ENCODE data around the gene PLA2G4D.

The PLA2G4D gene

GRCh38 chr15:42070976-42071350 is 23.4 kb downstream of the PLA2G4D start:
- no peak for DNase-seq

DNA sequence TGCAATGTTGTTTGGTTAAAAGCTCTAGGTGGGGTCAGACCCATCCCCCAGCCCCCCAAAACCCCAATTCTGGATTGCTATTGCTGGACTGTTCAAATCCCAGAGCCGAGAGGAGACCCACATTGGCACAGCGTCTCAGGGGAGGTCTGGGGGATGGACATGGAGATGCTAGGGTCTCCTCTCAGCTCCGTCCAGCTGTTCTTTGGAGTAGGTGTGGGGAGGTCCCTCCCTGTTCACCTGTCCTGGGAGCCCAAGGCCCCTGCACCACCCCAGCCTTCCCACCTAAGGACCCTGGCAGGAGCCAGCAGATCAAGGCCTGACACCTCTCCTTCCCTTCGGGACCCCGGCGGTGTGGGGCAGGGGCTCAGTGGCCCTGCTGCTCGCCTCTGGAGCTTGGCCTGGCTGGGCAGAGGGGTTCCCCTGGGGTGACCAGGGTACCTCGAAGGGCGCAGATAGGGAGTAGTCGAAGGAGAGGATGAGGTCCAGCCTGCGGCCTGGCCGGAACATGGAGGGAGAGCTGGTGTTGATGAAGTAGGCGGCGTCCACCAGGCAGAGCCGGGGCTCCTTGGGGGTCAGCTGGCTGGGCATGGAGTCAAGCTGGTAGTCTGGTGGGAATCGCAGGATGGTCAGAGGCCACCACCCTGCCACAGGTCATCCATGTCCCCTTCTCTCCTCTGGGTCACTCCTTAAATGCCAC is 23.9 kb downstream of the PLA2G4D start:
- DNase-seq = no peak

- DNase-seq = no peak
Measured at GRCh38 chr15:42069496-42070278, 24.7 kb downstream of the PLA2G4D start.

DNA sequence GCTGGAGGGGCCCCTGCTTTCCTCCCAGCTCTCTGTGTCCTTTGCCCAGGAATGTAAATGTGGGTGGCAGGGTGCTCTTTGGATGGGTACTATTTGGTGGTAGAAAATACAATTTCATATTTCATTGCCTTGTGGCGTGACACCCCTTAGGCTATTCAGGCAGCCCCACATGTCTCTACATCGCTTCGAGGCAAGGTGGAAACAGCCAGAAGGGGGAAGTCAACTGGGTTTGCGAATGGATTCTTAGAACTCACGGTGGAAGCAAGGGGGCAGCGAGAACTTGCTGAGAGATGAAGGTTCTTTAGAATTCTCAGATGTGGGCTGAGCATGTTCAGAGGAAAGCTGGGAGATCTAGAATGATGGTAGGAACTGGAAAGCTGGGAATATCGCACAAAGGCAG is 25.3 kb downstream of the PLA2G4D start:
- DNase-seq = no peak

- DNase-seq = no peak
Measured at GRCh38 chr15:42068601-42069000, 25.8 kb downstream of the PLA2G4D start.

GRCh38 chr15:42066764-42067415 is 27.5 kb downstream of the PLA2G4D start:
- no peak for DNase-seq

- no peak for DNase-seq
Measured at GRCh38 chr15:42065468-42065867, 28.9 kb downstream of the PLA2G4D start.

- DNase-seq = no peak
Measured at GRCh38 chr15:42065033-42065432, 29.3 kb downstream of the PLA2G4D start.

- DNase-seq = no peak
Measured at GRCh38 chr15:42064271-42064670, 30.1 kb downstream of the PLA2G4D start.

DNA sequence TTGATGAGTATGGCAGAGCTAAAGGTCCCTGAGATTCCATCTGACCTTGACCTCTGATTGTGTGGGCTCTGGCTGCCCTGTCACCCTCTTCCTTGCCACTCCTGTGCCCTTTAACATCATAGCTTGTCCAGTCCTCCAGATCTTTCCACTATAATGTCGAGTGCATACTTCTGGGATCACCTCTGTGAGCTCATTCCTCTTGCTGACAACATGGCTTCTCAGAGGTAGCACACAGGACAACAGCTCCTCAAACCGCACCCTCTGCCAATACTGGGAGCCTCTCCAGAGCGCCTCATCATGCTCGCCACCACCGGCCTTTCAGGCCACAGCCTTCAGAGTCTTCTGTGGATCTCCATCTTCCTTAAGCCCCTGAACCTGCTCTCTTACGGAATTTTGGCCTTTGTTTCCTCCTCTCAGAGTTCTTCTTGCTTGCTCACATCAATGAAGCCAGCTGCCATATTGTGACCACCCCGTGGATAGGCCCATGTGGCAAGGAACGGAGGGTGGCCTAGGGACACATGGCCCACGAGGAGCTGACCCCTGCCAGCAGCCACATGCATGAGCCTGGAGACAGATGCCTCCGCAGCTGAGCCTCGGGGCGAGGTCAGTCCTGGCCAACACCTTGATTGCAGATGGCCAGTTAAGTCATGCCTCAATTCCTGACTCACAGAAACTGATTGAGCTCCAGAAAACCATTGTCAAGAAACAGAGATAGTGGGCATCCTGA is 31.1 kb downstream of the PLA2G4D start:
- DNase-seq = no peak

DNA sequence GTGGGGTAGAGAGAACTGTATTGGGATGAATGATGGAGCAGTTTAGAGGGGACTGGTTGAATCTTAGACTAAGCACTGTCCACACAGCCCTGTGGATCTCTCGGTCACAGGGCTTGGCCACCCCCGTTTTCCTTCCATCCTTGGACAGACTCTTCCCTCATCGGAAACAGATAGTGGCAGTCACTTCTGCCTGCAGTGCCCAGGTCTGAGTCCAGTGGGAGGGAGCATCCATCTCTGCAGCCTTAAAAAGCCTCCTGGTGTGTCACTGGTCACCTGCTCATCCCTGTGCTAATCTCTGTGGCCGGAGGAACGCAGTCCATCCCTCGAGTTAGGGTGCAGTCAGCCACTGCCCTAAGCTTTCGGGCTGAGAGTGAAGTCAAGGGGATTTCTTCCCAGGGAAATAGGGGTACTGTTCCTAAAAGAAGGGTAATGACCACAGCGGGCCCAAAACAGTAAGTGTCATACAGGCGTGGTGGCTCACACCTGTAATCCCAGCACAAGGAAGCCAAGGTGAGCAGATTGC is 32.0 kb downstream of the PLA2G4D start:
- DNase-seq = no peak

DNA sequence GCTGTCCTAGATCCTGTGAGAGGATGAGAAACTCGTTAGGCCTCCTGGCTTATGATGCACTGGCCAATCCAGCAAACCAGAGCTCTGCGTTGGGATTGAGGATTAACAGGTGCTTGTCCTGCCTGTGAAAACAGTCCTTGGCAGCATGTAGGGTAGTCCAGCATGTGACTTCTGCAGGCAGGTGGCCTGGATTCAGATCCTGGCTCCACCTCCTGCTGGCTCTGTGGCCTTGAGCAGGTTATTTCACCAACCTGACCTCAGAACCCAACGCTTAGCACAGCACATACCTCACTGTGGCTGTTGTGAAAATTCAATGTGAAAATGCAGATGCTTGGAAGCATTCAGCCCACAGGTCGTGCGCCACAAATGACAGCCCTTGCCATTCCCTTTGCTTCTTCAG is 33.6 kb downstream of the PLA2G4D start:
- DNase-seq = no peak

GRCh38 chr15:42060477-42060763 is 33.9 kb downstream of the PLA2G4D start:
- DNase-seq = no peak

DNA sequence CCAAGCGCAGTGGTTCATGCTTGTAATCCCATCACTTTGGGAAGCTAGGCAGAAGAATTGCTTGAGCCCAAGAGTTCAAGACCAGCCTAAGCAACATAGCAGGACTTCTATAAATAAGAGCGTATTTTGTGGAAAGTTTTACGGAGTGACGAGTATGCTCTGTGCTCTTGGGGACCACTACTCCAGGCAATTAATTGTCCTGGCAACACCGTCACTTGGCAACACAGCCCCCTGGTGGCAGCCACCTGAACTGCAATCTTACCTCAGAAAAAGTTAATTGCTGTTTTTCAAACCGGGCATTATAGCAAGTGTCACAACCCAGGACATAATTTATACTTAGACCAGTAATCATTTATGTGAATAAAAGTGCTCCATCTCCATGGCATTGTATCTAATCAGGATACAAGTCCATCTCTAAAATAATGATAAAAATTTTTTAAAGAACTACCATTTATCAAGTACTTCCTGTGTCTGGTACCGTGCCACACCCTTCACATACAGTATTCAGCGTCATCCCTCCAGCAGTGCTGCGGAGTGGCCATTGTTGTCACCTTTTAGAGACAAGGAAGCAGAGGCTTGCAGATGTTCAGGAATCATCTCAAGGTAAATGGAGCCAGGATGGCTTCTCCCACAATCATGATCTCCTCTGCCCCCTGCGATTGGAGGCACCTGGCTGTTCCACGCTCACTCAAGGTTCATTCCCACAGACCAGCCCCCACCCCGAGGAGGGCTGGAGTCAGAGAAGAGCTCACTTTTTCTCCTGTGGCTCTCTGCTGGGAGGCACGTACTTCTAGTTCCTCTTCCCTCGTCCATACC is 34.5 kb downstream of the PLA2G4D start:
- DNase-seq = peak; percentile 82

GRCh38 chr15:42058791-42059190 is 35.6 kb downstream of the PLA2G4D start:
- no peak for DNase-seq

GRCh38 chr15:42057799-42058646 is 36.3 kb downstream of the PLA2G4D start:
- DNase-seq = no peak

DNA sequence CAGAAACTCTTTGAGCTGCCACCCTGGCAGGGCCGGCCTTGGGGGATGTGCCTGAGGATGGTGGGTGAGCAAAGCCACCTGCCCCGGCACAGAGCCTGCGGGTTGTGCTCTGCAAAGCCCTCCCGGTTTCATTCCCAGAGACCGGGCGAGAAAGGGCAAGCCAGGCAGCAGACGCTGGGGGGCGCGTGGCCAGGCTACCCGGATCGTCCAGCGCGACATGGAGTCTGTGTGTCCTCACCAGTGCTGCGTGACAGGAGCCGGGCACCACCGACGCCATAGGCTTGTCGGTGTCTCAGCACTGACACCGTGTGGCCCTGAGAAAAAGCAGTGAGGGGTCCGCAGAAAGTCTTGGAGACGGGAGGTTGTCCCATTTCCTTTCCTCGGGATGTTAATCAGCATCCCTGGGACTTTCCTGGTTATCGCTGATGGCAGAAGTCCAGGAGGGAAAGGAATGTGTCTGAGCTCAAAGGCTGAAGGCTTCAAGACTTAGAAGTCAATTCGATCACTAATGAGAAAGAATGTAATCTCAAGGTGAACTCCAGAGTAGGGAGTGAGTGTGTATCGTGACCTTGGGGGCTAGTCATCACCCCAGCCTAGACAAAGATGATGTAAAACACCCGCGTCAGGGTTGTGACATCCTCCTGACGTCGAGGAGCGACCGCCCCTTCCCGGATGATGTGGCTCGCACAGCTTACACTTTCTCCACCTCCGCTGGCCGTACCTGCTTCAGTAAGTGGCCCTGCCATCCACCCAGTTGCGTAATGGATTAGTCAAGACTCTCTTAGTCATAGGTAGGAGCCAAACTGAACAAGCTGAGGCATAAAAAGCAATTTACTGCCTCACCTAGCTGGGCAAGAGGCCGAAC is 37.2 kb downstream of the PLA2G4D start:
- DNase-seq = peak; percentile 87

GRCh38 chr15:42053914-42054313 is 40.4 kb downstream of the PLA2G4D start:
- no peak for DNase-seq

DNA sequence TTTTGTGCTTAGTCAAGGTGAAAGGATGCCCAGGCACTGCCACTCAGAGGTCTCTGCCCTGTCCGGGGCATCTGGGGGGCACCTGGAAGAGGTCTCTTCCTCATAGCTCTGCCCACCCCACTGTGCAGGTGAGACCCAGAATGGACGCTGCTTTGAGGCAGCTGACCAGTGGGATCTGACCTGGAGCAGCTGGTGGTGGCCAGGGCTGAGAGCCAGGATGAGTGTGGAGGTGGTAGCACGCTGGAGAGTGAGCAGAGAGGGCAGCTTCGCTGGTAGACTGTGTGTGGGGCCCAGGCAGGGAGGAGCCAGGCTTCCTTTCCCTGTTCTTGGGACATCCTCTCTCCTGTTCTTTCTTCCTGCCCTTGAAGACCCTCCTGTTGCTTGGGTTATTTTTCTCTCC is 41.4 kb downstream of the PLA2G4D start:
- no peak for DNase-seq

DNA sequence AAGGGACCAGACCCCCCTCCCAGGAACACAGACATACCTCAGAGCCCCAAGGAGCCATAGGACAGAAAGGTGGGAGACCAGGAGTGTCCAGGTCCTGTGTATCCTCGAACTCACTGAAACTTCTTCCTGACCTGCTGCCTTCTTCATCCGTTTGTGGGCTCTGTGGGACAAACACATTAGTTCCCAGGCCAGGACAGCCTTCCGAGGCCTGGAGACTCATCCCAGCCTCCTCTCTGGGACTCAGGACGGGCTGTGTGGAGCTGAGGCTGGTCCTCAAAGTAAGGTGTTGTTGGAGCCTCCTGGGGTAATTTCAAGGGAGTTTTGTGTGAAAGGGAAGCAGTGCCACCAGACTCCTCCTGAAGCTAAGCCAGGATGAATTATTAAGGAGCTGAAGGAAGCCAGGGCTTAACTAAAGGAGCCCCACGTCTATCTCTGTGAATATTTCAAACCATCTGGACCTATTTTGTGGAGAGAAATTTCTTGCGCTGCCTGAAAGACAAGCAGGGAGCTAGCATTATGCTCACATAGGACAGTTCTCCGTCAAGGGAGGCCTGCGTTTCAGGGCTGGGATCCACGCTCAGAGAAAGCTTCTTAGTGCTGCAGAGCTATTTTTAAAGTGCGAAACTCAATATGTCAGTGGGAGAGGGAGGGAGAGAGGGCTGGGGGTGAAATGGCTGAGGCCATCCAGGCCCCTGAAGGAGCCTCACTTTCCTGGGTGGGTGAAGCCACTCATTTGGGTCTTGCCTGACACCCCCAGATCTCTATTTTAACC is 43.7 kb downstream of the PLA2G4D start:
- peak; percentile 41 for DNase-seq

Measured in eye (tissue), 1 donor.